HG02884 (cell line): ENCODE data around the gene DAP3.
"Not testable (repeated sequence)": the region's sequence is repeated elsewhere in the genome, so short reads cannot be mapped to it uniquely, and the experiment has no call there.

Experiments used
- ATAC-seq: cut with Tn5 transposase; IDR thresholded peaks from one replicate; pipeline ENCODE4 v1.9.1; 2021; ENCODE audit warnings: mild to moderate bottlenecking, moderate library complexity; ENCODE audit not compliant: unreplicated experiment

Gene DAP3

GRCh38 chr1:155715777-155716176 lies 26.9 kb downstream of the DAP3 start:
- ATAC-seq = no peak

GRCh38 chr1:155717041-155717440 lies 28.1 kb downstream of the DAP3 start:
- ATAC-seq = peak; percentile 52

DNA sequence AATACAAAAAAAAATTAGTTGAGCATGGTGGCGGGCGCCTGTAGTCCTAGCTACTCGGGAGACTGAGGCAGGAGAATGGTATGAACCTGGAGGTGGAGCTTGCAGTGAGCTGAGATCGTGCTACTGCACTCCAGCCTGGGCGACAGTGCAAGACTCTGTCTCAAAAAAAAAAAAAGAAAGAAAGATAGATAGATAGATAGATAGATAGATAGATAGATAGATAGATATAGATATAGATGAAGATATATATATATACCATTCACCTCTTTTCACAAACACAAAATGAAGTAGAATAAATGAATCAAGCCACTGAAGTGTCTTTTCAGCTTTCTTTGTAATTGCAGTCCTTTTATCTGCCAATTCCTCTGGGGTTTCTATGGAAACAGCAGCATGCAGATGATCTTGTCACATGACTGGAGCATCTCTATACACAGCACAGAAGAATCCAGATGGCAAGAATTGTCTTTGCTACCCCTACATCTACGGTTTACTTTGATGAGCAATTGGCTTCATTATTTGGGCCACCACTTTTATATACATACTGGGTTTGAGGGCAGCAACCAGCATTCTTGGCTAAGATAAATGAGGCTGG lies 29.7 kb downstream of the DAP3 start:
- not testable (repeated sequence) for ATAC-seq

DNA sequence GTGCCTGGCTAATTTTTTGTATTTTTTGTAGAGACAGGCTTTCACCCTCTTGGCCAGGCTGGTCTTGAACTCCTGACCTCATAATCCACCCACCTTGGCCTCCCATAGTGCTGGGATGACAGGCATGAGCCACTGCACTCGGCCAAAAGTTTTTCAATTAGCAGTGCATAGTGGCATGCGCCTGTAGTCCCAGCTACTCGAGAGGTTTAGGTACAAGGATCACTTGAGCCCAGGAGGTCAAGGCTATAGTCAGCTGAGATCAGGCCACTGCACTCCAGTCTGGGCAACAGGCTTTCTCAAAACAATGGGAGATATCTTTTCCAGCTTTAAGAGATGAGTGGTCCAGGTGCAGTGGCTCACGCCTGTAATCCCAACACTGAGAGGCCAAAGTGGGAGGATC lies 30.8 kb downstream of the DAP3 start:
- no peak for ATAC-seq

DNA sequence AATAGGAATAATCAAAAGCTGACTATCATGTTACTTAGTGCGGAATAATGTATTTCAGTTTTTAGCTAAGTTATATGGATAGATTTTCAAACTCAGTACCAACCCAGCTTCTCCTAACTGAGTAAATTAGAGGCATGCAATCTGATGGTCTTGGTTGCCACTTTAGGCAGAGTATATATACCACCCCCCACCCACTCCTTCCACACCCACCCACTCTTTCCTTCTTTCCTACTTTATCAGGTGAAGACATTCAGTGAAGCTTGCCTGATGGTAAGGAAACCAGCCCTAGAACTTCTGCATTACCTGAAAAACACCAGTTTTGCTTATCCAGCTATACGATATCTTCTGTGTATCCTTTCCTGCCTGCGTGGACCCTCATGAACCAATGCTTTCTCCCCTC lies 36.3 kb downstream of the DAP3 start:
- no peak for ATAC-seq

DNA sequence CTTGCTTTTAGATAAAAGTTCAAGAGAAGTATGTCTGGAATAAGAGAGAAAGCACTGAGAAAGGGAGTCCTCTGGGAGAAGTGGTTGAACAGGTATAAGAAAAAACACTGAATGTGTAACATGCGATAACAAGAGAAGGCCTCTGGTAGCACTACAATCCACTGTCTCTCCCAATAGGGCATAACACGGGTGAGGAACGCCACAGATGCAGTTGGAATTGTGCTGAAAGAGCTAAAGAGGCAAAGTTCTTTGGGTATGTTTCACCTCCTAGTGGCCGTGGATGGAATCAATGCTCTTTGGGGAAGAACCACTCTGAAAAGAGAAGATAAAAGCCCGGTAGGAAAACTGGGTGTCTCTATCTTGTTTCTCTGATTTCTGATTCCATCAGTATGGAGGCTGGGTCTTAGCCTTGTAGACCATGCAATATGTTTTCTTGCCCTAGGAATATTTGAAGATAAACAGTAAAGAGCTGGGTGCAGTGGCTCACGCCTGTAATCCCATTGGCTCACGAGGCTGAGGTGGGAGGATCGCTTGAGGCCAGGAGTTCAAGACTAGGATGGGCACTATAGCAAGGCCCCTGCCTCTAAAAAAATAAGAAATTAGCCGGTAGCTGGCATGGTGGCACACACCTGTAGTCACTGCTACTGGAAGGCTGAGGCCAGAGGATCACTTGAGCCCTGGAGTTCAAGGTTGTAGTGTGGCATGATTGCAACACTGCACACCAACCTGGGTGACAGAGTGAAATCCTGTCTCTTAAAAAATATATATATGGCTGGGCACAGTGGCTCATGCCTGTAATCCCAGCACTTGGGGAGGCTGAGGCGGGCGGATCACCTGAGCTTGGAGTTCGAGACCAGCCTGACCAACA lies 40.4 kb downstream of the DAP3 start:
- ATAC-seq = no peak

- no peak for ATAC-seq
These were observed 52.1 kb downstream of the DAP3 start for GRCh38 chr1:155740995-155741394.

DNA sequence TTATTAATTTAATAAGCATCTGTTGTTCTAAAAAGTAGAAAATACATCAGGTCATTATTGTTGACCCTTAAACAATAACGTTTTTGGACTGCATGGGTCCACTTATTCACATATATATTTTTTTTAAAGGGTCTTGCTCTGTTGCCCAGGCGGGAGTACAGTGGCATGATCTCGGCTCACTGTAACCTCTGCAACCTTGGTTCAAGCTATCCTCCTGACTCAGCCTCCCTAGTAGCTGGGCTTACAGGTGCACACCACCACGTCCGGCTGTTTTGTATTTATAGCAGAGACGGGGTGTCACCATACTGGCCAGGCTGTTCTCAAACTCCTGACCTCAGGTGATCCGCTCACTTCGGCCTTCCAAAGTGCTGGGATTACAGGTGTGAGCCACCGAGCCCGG lies 53.0 kb downstream of the DAP3 start:
- no peak for ATAC-seq

GRCh38 chr1:155744711-155745283 lies 55.9 kb downstream of the DAP3 start:
- ATAC-seq = no peak

- ATAC-seq = peak; percentile 88
These were observed 56.7 kb downstream of the DAP3 start for GRCh38 chr1:155745284-155746228.

- ATAC-seq = not testable (repeated sequence)
These were observed 58.7 kb downstream of the DAP3 start for GRCh38 chr1:155747586-155747985.

DNA sequence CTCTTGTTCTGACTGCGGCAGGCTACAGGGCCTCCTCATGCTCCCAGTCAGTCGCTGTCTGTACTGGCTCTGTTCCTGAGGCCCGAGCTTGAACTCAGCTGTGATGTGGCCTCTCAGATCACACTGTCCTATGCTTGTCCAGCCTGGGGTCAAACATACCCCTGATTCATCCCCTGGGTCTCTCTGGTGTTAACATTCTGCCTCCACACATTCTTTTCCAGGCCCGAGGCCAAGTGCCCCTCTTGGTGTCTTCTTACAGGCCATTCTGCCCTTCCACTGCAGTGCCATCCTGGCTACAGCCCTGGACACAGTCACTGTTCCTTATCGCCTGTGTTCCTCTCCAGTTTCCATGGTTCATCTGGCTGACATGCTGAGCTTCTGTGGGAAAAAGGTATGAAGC lies 59.2 kb downstream of the DAP3 start:
- not testable (repeated sequence) for ATAC-seq

DNA sequence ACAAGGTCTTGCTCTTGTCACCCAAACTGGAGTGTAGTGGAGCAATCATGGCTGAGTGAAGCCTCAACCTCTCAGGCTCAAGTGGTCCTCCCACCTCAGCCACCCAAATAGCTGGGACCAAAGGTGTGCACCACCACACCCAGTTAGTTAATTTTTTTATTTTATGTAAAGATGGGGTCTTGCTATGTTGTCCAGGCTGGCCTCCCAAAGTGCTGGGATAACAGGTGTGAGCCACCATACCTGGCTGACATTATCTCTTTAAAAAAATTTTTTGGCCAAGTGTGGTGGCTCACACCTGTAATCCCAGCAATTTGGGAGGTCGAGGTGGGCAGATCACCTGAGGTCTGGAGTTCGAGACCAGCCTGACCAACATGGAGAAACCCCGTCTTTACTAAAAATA lies 70.1 kb downstream of the DAP3 start:
- not testable (repeated sequence) for ATAC-seq

DNA sequence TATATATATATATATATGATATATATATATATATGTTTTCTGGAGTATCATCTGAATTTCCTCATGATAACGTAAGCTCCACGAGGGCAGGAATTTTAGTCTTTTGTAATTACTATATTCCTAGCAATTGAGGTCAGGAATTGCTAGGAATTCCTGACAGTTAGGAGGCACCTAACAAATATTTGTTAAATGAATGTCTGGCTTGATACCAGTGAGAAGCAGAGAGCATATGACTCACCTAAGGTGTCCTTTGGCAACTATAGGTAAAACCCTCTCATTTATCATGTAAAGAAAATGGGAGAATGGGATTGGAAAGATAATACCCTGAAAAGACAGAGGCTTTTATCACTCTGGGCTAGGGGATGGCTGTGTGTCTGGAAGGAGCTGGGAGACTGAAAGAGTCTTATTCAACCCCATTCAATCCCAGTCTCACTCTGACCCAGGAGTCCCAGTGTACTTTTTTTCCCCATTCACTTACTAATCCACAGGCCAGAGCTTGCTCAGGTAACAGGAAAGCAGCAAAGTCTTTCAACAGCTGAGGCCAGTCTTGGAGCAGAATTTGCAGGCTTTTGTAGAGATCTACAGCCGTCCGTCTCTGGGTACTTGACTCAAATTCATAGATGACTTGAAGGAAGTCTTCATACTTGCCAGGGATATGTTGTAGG lies 71.2 kb downstream of the DAP3 start:
- no peak for ATAC-seq

DNA sequence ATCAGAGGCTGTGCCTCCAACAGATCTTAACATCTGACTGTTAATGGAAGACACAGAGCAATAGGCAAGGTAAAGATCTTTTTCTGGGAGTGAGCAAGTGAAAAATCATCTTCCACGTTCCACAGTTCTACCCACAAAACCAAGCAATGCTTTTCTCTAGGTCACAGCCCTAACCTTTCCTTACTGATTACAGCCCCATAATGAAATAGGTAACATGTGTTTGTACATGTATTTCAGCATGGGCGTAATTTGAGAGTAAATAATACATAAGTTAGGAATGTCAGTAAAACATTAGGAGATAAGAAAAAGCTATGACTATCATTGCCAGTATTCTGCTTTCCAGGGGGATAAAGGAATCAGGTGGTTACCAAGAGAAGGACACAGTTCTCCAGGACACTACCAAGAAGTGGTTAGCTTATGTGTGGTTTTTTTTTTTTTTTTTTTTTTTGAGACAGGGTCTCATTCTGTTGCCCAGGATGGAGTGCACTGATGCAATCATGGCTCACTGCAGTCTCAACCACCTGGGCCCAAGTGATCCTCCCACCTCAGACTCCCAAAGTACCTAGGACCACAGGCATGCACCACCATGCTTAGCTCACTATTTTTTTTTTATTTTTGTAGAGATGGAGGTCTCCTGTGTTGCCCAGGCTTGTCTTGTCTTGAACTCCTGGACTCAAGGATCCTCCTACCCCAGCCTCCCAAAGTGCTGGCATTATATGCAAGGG lies 72.0 kb downstream of the DAP3 start:
- no peak for ATAC-seq

DNA sequence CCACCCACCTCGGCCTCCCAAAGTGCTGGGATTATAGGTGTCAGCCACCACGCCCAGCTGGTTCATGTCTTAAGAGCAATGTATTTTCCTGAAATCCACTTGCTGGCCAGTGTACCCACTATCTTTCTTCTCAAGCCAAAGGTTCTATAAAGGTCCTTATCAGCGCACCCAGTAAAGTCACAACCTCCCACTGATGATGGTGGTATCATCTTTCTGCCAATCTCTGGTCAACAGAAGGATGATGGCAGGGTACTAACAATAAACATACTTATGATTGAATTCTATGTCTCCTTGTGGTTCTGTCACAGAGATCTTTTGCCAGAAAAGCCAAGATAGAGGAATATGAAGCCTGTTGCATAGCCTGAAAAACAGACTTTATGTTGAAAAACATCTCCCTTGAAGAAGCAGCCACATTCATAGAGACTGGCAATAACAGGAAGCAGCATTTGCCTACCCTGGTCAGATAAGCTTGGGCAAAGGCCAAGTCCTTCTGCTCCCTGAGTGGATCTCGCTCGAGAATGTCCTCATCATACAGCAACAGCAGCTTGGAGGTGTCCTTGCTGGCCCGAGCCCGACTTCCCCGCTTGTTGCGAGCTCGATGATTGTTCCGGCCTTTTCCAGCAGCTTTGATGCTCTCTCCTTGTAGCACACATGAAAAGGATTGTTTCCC lies 73.0 kb downstream of the DAP3 start:
- ATAC-seq = no peak

GRCh38 chr1:155763090-155763815 lies 74.4 kb downstream of the DAP3 start:
- not testable (repeated sequence) for ATAC-seq

- ATAC-seq = not testable (repeated sequence)
These were observed 75.1 kb downstream of the DAP3 start for GRCh38 chr1:155763989-155764388.
